BE2C (cell line): ENCODE data around the gene MRRF.
A peak's percentile ranks its signal among the peaks of the same experiment; 100 is the strongest.

ENCODE experiments used
- DNase-seq: peaks from one replicate; pipeline ENCODE4 v3.0.0-alpha.2; 2020
- H3K27me3 ChIP-seq: fragments of 250-450 bp; sonication (Bioruptor Pico); 2 replicates; pipeline ENCODE4 v1.5.1; 2020; ENCODE audit warnings: mild to moderate bottlenecking
- H3K36me3 ChIP-seq: fragments of 250-450 bp; sonication (Bioruptor Pico); 2 replicates; pipeline ENCODE4 v1.5.1; 2020; ENCODE audit warnings: mild to moderate bottlenecking
- H3K4me1 ChIP-seq: fragments of 250-450 bp; sonication (Bioruptor Pico); 2 replicates; pipeline ENCODE4 v1.5.1; 2020
- H3K4me3 ChIP-seq: 2 replicates; pipeline ENCODE4 v1.5.1; 2011; ENCODE audit warnings: low read depth, low read length
- H3K9me3 ChIP-seq: fragments of 250-450 bp; sonication (Bioruptor Pico); 2 replicates; pipeline ENCODE4 v1.5.1; 2020
- TF ChIP-seq, protein P1 (sequence below): IDR thresholded peaks from 2 replicates; pipeline ENCODE4 v1.5.1; 2012; ENCODE audit warnings: mild to moderate bottlenecking, low read depth, low read length

The MRRF gene

DNA sequence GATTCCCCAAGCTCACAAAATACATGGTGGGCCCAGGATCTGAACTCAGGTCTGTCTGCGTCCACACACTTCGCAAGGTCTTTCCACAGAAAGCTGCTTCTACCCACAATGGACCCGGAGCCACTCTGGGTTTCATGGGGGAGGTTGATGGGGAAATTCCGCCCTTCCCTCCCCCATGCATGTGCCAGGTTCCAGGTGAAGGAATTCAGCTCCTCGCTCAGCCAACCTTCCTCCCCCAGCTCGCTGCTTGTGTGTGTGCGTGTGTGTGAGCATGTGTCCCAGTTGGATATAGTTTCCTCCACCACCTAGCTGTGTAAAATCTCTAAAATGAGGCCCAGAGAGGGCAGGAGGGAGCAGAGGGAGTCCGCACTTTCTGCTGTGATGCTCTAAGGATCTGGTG, 107.2 kb downstream of the MRRF start:
- no peak for DNase-seq
- TF ChIP-seq, protein P1, sequence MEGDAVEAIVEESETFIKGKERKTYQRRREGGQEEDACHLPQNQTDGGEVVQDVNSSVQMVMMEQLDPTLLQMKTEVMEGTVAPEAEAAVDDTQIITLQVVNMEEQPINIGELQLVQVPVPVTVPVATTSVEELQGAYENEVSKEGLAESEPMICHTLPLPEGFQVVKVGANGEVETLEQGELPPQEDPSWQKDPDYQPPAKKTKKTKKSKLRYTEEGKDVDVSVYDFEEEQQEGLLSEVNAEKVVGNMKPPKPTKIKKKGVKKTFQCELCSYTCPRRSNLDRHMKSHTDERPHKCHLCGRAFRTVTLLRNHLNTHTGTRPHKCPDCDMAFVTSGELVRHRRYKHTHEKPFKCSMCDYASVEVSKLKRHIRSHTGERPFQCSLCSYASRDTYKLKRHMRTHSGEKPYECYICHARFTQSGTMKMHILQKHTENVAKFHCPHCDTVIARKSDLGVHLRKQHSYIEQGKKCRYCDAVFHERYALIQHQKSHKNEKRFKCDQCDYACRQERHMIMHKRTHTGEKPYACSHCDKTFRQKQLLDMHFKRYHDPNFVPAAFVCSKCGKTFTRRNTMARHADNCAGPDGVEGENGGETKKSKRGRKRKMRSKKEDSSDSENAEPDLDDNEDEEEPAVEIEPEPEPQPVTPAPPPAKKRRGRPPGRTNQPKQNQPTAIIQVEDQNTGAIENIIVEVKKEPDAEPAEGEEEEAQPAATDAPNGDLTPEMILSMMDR = no peak
- H3K9me3 ChIP-seq = no peaks in the 10 kb centered on the region
- no peak overlapping the region for H3K4me3 ChIP-seq
- no peaks in the 10 kb centered on the region for H3K36me3 ChIP-seq
- H3K4me1 ChIP-seq = no peaks in the 10 kb centered on the region
- H3K27me3 ChIP-seq = peaks cover 8% of the 10 kb centered on the region; the same call in 1 of the 2 replicates

DNA sequence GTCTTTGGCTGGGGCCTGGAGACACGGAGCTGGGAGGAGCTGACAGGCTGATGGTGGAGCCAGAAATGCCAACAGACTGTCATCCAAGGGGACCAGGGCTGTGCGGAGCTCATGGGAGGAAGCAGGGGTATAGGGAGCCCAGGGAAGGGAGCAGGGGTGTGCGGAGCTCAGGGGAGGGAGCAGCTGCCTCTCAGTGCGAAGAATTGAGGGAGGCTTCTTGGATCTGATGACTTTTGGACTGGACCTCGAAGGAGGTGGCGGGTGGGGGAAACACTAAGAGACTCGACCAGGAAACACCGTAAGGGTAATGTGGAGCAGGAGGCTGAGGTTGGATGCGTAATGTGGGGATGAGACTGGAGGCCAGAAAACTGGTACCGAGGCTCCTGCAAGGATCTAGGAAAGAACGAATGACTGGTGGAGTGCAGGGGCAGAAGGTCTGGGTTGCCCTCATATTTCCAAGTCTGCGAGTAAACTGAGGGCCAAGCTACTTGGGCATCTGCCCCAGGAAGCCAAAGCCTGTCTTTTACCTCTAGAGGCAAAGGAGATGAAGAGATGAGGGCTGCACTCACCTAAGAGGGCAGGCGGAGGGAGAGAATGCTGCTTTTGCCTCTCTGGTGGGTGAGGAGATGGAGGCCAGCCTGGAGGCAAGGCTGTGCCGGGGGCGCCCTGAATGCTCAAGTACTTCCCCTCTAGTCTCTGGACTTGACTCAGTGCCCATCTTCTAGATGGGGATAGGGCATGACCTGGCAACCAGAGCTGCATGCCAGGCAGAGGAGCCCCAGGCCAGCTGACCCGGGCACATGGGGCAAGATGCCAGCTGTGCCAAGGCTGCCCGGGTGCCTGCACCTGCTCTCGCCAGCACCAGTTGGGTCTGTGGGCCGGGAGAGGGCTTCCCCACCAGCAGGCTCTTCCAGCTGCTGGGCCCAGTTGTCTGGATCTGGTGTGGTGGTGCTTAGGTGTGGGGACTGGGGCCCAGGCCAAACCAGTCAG, 108.5 kb downstream of the MRRF start:
- Histone ChIP-seq H3K9me3 (no peaks in the 10 kb centered on the region), H3K4me3 (no peak overlapping the region), H3K36me3 (no peaks in the 10 kb centered on the region), H3K27me3 (peaks cover 8% of the 10 kb centered on the region; the same call in 1 of the 2 replicates), H3K4me1 (no peaks in the 10 kb centered on the region)
- no peak for DNase-seq
- TF ChIP-seq, protein P1 = no peak

DNA sequence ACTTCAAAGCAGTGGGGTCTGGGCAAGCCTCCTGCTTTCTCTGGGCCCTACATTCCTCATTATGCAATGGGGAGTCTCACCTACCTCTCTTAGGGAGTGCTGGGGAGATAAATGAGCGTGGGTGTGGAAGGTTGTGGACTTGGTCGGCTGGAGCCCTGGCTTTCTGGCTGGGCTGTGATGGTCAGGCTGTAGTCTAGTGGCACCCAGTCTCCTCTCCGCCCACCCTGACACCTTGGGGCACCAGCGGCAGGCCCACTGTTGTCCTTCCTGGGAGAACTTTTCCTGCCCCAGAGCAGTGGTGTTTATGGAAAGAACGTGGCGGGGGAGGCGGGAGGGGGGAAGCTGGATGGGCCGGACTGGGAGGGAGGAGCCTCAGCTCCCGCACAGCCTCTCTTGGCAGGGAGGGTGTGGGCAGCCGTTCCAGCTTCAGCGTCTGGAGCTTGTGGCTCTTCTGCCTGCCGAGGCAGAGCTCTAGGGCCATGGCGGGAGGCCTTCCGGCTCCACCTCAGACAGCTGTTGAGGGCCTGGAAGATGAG, 110.3 kb downstream of the MRRF start:
- Histone ChIP-seq H3K4me1 (no peaks in the 10 kb centered on the region), H3K9me3 (no peaks in the 10 kb centered on the region), H3K27me3 (peaks cover 8% of the 10 kb centered on the region; the same call in 1 of the 2 replicates), H3K36me3 (no peaks in the 10 kb centered on the region), H3K4me3 (no peak overlapping the region)
- TF ChIP-seq, protein P1 = no peak
- peak; percentile 25 for DNase-seq

DNA sequence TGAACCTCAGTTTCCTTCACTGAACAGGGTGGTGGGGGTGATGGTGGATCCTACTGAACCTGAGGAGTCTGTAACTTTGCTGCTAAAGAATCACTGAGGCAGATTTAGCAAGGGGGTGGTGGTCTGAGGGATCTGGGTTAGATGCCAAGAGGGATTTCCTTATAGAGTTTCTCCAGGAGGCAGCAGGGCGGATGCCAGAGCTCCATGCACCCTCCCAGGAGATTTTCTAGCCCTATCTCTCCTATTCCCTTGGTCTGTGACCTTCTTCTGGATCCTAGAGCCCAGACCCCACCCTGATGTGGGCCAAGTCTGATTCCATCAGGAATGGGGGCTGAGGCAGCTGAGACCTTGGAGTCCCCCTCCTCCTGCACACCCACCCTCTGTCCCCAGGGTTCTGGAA, 112.1 kb downstream of the MRRF start:
- Histone ChIP-seq H3K9me3 (no peaks in the 10 kb centered on the region), H3K36me3 (no peaks in the 10 kb centered on the region), H3K27me3 (no peaks in the 10 kb centered on the region; the same call in 1 of the 2 replicates), H3K4me3 (no peak overlapping the region), H3K4me1 (no peaks in the 10 kb centered on the region)
- TF ChIP-seq, protein P1 = no peak
- no peak for DNase-seq

DNA sequence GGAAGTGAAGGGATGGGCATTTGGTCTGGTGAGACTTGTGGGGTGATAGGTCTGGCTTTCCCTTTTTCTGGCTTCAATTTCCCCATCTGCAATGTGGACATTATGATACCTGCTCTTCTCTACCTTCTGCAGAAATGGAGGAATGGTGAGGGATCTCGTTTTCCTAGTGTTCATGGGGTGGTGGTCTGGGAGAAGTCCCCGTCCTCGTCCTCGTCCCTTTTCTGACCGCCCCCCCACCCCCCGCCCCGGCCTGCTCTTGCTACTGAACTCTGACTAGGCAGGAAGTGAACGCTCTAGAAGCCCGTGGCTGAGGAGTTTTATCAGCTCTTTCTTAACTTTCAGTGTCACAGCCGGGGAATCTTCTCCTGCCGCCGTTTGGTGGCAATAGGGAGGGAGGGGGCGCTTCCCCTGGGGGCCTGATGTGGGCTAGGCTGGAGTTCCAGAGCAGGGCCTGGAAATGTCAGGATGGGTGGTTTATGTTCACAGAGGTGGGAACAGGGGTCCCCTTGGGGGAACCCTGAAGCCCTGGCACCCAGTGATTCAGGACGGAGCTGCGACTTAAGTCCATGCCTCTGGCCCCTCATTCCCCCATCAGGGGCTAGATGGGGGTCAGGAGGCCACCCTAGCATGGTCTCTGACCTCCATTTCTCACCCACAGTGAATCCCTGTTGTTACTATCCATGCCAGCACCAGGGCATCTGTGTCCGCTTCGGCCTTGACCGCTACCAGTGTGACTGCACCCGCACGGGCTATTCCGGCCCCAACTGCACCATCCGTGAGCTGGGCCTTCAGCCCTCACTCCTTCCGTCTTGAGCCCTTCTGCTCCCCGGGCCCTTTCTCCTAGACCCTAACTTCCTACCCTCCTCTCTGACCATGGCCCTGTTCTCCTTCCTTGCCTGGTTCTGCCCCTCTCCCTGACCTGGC, 112.8 kb downstream of the MRRF start:
- H3K36me3 ChIP-seq = no peaks in the 10 kb centered on the region
- no peaks in the 10 kb centered on the region for H3K4me1 ChIP-seq
- H3K27me3 ChIP-seq = no peaks in the 10 kb centered on the region
- TF ChIP-seq, protein P1 = no peak
- no peaks in the 10 kb centered on the region for H3K9me3 ChIP-seq
- DNase-seq = no peak
- no peak overlapping the region for H3K4me3 ChIP-seq
